Parathyroid adenoma (tissue), 2 donors: Measurements from ENCODE around the gene ATRN.

ENCODE experiments used
- H2AFZ ChIP-seq: fragments of 300-600 bp; sonication (generic); one replicate; pipeline ENCODE4 v1.7.0; 2017; ENCODE audit warnings: antibody characterized with exemption, mild to moderate bottlenecking
- H3K27ac ChIP-seq: fragments of 300-600 bp; sonication (generic); one replicate; pipeline ENCODE4 v1.7.0; 2017
- H3K27me3 ChIP-seq: fragments of 300-600 bp; sonication (generic); one replicate; pipeline ENCODE4 v1.7.0; 2017; ENCODE audit warnings: low read length; ENCODE audit not compliant: control insufficient read depth, insufficient read depth
- H3K36me3 ChIP-seq: fragments of 300-600 bp; sonication (generic); one replicate; pipeline ENCODE4 v1.7.0; 2017; ENCODE audit warnings: low read length; ENCODE audit not compliant: control insufficient read depth, insufficient read depth
- H3K4me1 ChIP-seq: fragments of 300-600 bp; sonication (generic); one replicate; pipeline ENCODE4 v1.7.0; 2017; ENCODE audit warnings: control low read depth
- H3K4me2 ChIP-seq: fragments of 300-600 bp; sonication (generic); one replicate; pipeline ENCODE4 v1.7.0; 2017; ENCODE audit warnings: low read length
- H3K4me3 ChIP-seq: fragments of 300-600 bp; sonication (generic); one replicate; pipeline ENCODE4 v1.7.0; 2017; ENCODE audit warnings: low read depth, low read length
- H3K79me2 ChIP-seq: fragments of 300-600 bp; sonication (generic); one replicate; pipeline ENCODE4 v1.7.0; 2017; ENCODE audit warnings: control low read depth
- H3K9ac ChIP-seq: fragments of 300-600 bp; sonication (generic); one replicate; pipeline ENCODE4 v1.7.0; 2017; ENCODE audit warnings: mild to moderate bottlenecking
- H3K9me3 ChIP-seq: fragments of 300-600 bp; sonication (generic); one replicate; pipeline ENCODE4 v1.7.0; 2017; ENCODE audit warnings: low read length; ENCODE audit not compliant: control insufficient read depth
- TF ChIP-seq, protein P1 (sequence below): fragments of 300-600 bp; sonication (generic); IDR thresholded peaks from one replicate; pipeline ENCODE4 v1.7.0; 2017; ENCODE audit warnings: antibody characterized with exemption, mild to moderate bottlenecking
- donor health status: primary hyperparathyroidism.

The ATRN gene

DNA sequence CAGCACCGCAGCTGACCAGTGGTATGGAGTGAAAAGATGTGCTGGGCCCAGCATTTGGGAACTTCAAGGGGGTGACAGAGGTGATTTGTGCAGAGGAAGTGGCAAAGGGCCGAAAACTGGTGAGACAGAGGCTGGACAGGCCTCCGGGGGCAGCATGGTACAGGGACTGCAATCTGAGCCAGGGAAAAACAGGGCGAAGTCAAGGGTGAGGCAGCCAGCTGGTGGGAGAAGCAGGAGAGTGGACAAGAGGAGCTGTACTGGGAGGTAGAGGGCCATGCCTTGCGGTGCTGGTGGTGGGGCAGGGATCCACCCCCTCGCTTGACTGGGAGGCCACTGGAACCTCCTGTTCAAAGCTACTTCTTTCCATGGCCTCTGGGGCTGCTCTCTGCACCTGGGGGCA, 199.7 kb downstream of the ATRN start:
- no peak overlapping the region for H3K9ac ChIP-seq
- peaks cover 15% of the 10 kb centered on the region for H3K27me3 ChIP-seq

DNA sequence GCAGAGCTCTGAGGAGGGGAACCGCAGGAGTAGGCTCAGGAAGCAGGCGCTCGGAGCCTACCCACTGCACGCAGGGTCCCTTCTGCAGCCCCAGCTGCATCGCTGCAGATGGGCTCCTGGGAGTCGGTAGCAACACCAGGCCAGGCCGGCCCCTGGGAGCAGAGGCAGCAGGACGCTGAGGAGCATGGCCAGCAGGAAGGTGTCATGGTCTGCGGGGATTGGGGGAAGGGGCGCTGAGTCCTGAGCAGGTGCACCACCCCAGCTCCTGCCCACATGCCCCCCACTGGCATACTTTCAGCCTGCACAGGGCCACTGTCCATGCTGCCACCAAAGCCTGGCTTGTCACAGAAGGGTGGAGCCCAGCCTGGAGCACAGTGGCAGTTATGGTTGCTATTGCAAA, 200.1 kb downstream of the ATRN start:
- H3K36me3 ChIP-seq = no peaks in the 10 kb centered on the region
- H3K4me3 ChIP-seq = no peak overlapping the region
- H3K4me1 ChIP-seq = no peaks in the 10 kb centered on the region
- H3K79me2 ChIP-seq = no peaks in the 10 kb centered on the region
- no peaks in the 10 kb centered on the region for H3K9me3 ChIP-seq
- H3K4me2 ChIP-seq = no peak overlapping the region
- H3K27me3 ChIP-seq = peaks cover 15% of the 10 kb centered on the region
- H3K9ac ChIP-seq = no peak overlapping the region
- TF ChIP-seq, protein P1, sequence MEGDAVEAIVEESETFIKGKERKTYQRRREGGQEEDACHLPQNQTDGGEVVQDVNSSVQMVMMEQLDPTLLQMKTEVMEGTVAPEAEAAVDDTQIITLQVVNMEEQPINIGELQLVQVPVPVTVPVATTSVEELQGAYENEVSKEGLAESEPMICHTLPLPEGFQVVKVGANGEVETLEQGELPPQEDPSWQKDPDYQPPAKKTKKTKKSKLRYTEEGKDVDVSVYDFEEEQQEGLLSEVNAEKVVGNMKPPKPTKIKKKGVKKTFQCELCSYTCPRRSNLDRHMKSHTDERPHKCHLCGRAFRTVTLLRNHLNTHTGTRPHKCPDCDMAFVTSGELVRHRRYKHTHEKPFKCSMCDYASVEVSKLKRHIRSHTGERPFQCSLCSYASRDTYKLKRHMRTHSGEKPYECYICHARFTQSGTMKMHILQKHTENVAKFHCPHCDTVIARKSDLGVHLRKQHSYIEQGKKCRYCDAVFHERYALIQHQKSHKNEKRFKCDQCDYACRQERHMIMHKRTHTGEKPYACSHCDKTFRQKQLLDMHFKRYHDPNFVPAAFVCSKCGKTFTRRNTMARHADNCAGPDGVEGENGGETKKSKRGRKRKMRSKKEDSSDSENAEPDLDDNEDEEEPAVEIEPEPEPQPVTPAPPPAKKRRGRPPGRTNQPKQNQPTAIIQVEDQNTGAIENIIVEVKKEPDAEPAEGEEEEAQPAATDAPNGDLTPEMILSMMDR = no peak
- H3K27ac ChIP-seq = no peak overlapping the region
- no peak overlapping the region for H2AFZ ChIP-seq

More for the DNA sequence above, 199.7 kb downstream of the ATRN start:
- H3K4me1 ChIP-seq = no peaks in the 10 kb centered on the region
- H3K4me2 ChIP-seq = no peak overlapping the region
- TF ChIP-seq, protein P1 = no peak
- no peak overlapping the region for H2AFZ ChIP-seq
- H3K36me3 ChIP-seq = no peaks in the 10 kb centered on the region
- no peak overlapping the region for H3K4me3 ChIP-seq
- H3K27ac ChIP-seq = no peak overlapping the region
- H3K9me3 ChIP-seq = no peaks in the 10 kb centered on the region
- H3K79me2 ChIP-seq = no peaks in the 10 kb centered on the region

DNA sequence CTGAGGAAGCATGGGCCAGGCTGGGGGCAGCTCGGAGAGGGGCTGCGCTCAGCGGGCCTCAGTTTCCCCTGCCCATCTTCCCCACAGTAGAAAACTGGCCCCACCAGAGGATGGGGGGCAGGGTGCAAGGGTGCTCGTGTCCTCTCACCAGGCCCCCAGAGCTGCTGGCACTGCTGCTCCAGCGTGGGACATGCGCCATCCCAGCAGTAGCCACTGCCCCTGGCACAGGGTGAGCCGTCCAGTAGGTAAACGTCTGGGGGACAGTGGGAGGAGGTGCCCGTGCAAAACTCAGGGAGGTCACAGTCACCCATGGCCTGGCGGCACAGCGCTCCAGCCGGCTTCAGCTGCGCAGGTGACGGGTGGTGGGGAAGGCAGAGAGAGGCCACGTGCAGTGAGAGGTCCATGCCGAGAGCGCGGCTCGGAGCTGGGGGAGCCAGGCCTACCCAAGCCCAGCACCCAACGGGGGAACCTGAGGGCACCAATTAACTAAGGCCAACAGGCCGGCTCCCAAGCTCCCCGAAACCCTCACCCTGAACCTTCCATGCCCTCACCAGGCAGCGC, 201.2 kb downstream of the ATRN start:
- Histone ChIP-seq H2AFZ (no peak overlapping the region), H3K4me2 (no peak overlapping the region), H3K36me3 (no peaks in the 10 kb centered on the region), H3K9me3 (no peaks in the 10 kb centered on the region), H3K27ac (no peak overlapping the region), H3K4me1 (no peaks in the 10 kb centered on the region), H3K27me3 (peaks cover 15% of the 10 kb centered on the region), H3K4me3 (no peak overlapping the region), H3K9ac (no peak overlapping the region), H3K79me2 (no peaks in the 10 kb centered on the region)
- TF ChIP-seq, protein P1 = no peak

DNA sequence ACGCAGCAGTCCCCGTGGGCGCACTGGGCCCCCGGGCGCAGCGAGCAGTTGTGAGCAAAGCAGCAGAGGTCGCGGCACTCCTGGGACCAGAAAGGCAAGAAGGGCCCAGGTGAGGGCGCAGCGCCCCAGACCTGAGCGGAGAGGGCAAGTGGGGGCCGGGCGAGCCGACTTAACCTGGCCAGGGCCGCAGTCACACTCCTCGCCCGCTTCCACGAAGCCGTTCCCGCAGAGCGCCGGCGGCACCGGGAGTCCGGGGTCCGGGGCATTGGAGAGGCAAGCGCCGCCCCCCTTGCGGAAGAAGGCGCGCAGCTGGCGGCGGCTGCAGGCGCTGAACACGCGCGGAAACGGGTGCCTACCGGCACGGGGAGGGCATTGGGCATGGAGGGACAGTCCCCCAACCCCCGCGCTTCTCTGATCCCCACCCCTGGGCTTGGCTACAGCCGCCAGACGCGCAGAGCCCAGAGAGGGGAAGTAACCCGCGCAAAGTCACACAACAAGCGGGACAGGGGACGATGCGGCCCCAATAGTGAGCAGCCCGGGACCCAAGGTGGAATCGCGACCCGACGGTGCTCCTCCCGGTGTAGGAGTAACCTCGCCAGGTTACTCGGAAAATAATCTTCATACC, 201.8 kb downstream of the ATRN start:
- TF ChIP-seq, protein P1 = no peak
- H3K79me2 ChIP-seq = no peaks in the 10 kb centered on the region
- H3K9ac ChIP-seq = no peak overlapping the region
- H3K27ac ChIP-seq = no peak overlapping the region
- no peak overlapping the region for H2AFZ ChIP-seq
- no peaks in the 10 kb centered on the region for H3K9me3 ChIP-seq
- H3K4me1 ChIP-seq = no peaks in the 10 kb centered on the region
- peak overlapping the region; percentile 36 for H3K4me2 ChIP-seq
- no peaks in the 10 kb centered on the region for H3K36me3 ChIP-seq
- H3K27me3 ChIP-seq = peaks cover 15% of the 10 kb centered on the region
- no peak overlapping the region for H3K4me3 ChIP-seq
